ENCODE results near the gene BRSK1. TPM values are rescaled to one million over a fixed set of nuclear protein-coding genes. Genes with fewer than 3 reads are reported as not detected.

Gene BRSK1
- not detected for polyA plus RNA-seq (ENCODE audit: low read depth in 6 of 6)

GRCh38 chr19:55283548-55284377 is at the start of gene BRSK1:
BRSK1 (plus strand) TSS chr19:55283997; CDS start chr19:55284443, 446 bp downstream.
- peaks cover 5 to 10% (median 7%) of the 10 kb centered on the region in 3 donors for H3K27me3 Mint-ChIP-seq
- no peak for DNase-seq
- peak within 1 kb of the TSS; percentile 6 to 83 (median 58) for H3K4me3 Mint-ChIP-seq
- peaks cover 32 to 40% (median 32%) of the 10 kb centered on the region in 3 donors for H3K4me1 Mint-ChIP-seq
- ATAC-seq (ENCODE audit: low read depth in 2 of 2), result no peak
- no peaks in the 10 kb centered on the region for H3K9me3 Mint-ChIP-seq
- peak within 1 kb of the TSS in 4 of 6 donors; percentile 5 to 91 (median 57) for H3K27ac Mint-ChIP-seq
- no peaks in the 10 kb centered on the region for H3K36me3 Mint-ChIP-seq

DNA sequence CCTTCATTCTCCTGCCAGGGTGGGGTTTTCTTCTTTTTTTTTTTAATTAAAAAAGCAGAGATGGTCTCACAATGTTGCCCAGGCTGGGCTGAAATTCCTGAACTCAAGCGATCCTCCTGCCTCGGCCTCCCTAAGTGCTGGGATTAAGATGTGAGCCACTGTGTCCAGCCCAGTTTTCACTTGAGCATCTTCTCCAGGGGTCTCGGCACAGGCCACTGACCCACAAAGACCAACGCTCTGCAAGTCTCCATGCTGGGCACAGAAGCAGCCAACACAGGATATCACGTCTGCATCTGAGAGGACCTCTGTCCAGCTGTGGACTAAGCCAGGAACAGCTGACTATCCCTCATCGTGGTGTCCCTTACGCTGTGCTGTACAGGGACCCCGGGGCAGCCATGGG is 45.8 kb upstream of the BRSK1 start:
- peaks cover 13 to 32% of the 10 kb centered on the region in 2 donors for H3K36me3 Mint-ChIP-seq
- H3K4me3 Mint-ChIP-seq, result no peak overlapping the region
- H3K27ac Mint-ChIP-seq, result no peak overlapping the region
- H3K4me1 Mint-ChIP-seq, result peaks cover 4 to 16% (median 4%) of the 10 kb centered on the region in 3 donors
- DNase-seq, result no peak
- no peak for ATAC-seq (ENCODE audit: low read depth in 2 of 2)
- no peaks in the 10 kb centered on the region for H3K9me3 Mint-ChIP-seq
- no peaks in the 10 kb centered on the region for H3K27me3 Mint-ChIP-seq

DNA sequence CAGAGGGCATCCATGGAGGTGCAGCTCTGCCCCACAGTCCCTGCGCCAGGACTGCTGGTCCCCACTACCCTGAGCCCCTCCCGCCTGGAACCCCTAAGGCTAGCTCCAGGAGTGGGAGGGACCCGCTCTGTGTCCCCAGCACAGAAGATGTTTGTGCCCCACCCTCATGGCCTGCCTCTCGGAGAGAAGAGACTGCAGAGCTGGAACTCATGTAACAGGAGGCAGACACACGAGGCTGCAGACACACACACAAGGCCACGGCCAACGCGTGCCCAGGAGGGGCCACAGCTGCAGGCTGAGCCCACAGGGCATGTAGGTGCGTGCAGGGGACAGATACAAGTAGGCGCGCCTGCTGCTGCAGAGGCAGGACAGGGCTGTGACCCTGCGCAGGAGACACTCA is 44.8 kb upstream of the BRSK1 start:
- ATAC-seq (ENCODE audit: low read depth in 2 of 2) (no peak), DNase-seq (no peak)
- Mint-ChIP-seq H3K4me3 (no peak overlapping the region), H3K27ac (no peak overlapping the region), H3K4me1 (peaks cover 4 to 16% (median 4%) of the 10 kb centered on the region in 3 donors), H3K9me3 (no peaks in the 10 kb centered on the region), H3K27me3 (no peaks in the 10 kb centered on the region), H3K36me3 (peaks cover 13 to 35% of the 10 kb centered on the region in 2 donors)

GRCh38 chr19:55240713-55241020 is 43.1 kb upstream of the BRSK1 start:
- Mint-ChIP-seq H3K9me3 (no peaks in the 10 kb centered on the region), H3K27ac (no peak overlapping the region), H3K4me3 (peak overlapping the region in 2 of 8 donors; percentile 8 to 15), H3K27me3 (no peaks in the 10 kb centered on the region), H3K36me3 (peaks cover 6 to 28% of the 10 kb centered on the region in 2 donors), H3K4me1 (peaks cover 4 to 6% (median 5%) of the 10 kb centered on the region in 3 donors)
- ATAC-seq (ENCODE audit: low read depth in 2 of 2), result no peak
- no peak for DNase-seq

- Mint-ChIP-seq H3K9me3 (no peaks in the 10 kb centered on the region), H3K4me3 (no peak overlapping the region), H3K27me3 (no peaks in the 10 kb centered on the region), H3K27ac (no peak overlapping the region), H3K4me1 (peaks cover 4 to 5% (median 5%) of the 10 kb centered on the region in 3 donors), H3K36me3 (peaks cover 6 to 27% of the 10 kb centered on the region in 2 donors)
- ATAC-seq (ENCODE audit: low read depth in 2 of 2), result no peak
- no peak for DNase-seq
These were observed 42.5 kb upstream of the BRSK1 start for GRCh38 chr19:55241143-55241934.

- DNase-seq (no peak), ATAC-seq (ENCODE audit: low read depth in 2 of 2) (no peak)
- Mint-ChIP-seq H3K27ac (no peak overlapping the region), H3K9me3 (no peaks in the 10 kb centered on the region), H3K36me3 (peaks cover 6 to 21% of the 10 kb centered on the region in 2 donors), H3K27me3 (no peaks in the 10 kb centered on the region), H3K4me3 (no peak overlapping the region), H3K4me1 (peaks cover 0 to 5% (median 4%) of the 10 kb centered on the region in 3 donors)
These were observed 41.8 kb upstream of the BRSK1 start for GRCh38 chr19:55241935-55242464.

- peak overlapping the region in 2 of 6 donors; percentile 12 to 20 for H3K27ac Mint-ChIP-seq
- ATAC-seq (ENCODE audit: low read depth in 2 of 2) (no peak), DNase-seq (no peak)
- H3K4me3 Mint-ChIP-seq, result no peak overlapping the region
- H3K9me3 Mint-ChIP-seq, result no peaks in the 10 kb centered on the region
- peaks cover under 1 to 16% of the 10 kb centered on the region in 2 donors for H3K36me3 Mint-ChIP-seq
- no peaks in the 10 kb centered on the region for H3K27me3 Mint-ChIP-seq
- H3K4me1 Mint-ChIP-seq, result peaks cover 0 to 5% (median 4%) of the 10 kb centered on the region in 3 donors
These were observed 41.3 kb upstream of the BRSK1 start for GRCh38 chr19:55242517-55242916.

- no peaks in the 10 kb centered on the region for H3K27me3 Mint-ChIP-seq
- H3K27ac Mint-ChIP-seq, result no peak overlapping the region
- DNase-seq (no peak), ATAC-seq (ENCODE audit: low read depth in 2 of 2) (no peak)
- H3K4me3 Mint-ChIP-seq, result no peak overlapping the region
- H3K36me3 Mint-ChIP-seq, result peaks cover 0 to 16% of the 10 kb centered on the region in 2 donors
- H3K4me1 Mint-ChIP-seq, result peaks cover 12 to 20% (median 18%) of the 10 kb centered on the region in 3 donors
- no peaks in the 10 kb centered on the region for H3K9me3 Mint-ChIP-seq
These were observed 39.7 kb upstream of the BRSK1 start for GRCh38 chr19:55244004-55244680.

DNA sequence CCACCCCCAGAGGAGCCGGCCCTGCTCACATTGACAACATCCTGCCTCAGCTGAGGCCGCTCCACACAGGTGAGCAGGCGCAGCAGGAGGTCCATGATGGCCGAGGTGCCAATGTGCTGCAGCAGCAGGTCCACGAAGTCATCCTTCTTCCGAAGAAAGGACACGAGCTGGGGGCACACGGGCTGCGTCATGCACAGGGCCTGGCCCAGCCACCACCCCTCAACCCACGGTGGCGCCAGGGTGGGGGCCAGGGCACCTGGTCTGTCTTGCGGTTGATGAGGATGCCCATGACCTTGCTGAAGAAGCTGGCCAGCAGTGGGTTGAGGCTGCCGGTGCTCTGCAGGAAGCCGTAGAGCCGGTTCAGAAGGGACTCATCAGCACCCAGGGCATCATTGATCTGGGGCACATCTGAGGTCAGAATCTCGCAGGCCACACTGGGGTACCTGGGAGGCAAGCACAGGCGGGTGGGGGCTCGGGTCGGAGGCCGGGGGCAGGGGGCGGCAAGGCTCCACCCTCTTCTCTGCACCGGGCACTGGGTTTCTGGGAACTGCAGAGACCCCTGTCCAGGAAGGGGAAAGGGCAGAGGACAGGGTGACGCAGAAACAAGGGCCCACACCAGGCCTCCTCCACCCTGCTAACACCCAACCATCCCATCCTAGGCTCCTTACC is 38.4 kb upstream of the BRSK1 start:
- H3K36me3 Mint-ChIP-seq, result peaks cover 0 to 16% of the 10 kb centered on the region in 2 donors
- ATAC-seq (ENCODE audit: low read depth in 2 of 2) (no peak), DNase-seq (no peak)
- H3K4me1 Mint-ChIP-seq, result peaks cover 16 to 24% (median 19%) of the 10 kb centered on the region in 3 donors
- H3K9me3 Mint-ChIP-seq, result no peaks in the 10 kb centered on the region
- H3K27ac Mint-ChIP-seq, result no peak overlapping the region
- no peaks in the 10 kb centered on the region for H3K27me3 Mint-ChIP-seq
- H3K4me3 Mint-ChIP-seq, result no peak overlapping the region

- Mint-ChIP-seq H3K36me3 (peaks cover 0 to 22% of the 10 kb centered on the region in 2 donors), H3K4me3 (no peak overlapping the region), H3K27ac (no peak overlapping the region), H3K9me3 (no peaks in the 10 kb centered on the region), H3K27me3 (no peaks in the 10 kb centered on the region), H3K4me1 (peaks cover 30 to 38% (median 32%) of the 10 kb centered on the region in 3 donors)
- DNase-seq (no peak), ATAC-seq (ENCODE audit: low read depth in 2 of 2) (no peak)
These were observed 37.0 kb upstream of the BRSK1 start for GRCh38 chr19:55246462-55247451.

DNA sequence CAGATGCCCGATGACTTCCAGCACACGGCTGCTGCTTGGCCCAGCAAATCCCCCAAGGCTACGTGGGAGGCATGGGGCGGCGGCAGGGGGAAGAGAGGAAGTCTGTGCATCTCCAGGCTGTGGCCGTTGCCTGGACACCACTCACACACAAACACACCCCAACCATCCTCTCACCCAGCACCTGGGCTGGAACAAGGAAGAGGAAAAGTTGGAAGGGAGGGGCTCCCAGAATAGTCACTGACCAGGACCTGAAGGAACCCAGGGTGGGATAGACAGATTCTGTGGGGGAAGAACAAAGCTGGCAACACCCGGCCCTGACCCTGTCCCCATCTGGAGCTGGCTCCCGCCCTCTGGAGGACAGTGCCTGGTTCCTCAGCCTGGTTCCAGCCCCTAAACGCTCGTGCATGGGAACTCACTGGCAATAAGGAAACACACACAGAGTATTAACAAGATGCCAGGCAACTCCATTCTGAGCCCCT is 36.1 kb upstream of the BRSK1 start:
- peak overlapping the region in 3 of 6 donors; percentile 9 to 67 (median 33) for H3K27ac Mint-ChIP-seq
- H3K4me3 Mint-ChIP-seq, result peak overlapping the region in 3 of 8 donors; percentile 12 to 71 (median 47)
- H3K36me3 Mint-ChIP-seq, result peaks cover 0 to 19% of the 10 kb centered on the region in 2 donors
- no peak for ATAC-seq (ENCODE audit: low read depth in 2 of 2)
- no peak for DNase-seq
- H3K9me3 Mint-ChIP-seq, result no peaks in the 10 kb centered on the region
- H3K4me1 Mint-ChIP-seq, result peaks cover 34 to 46% (median 36%) of the 10 kb centered on the region in 3 donors
- H3K27me3 Mint-ChIP-seq, result no peaks in the 10 kb centered on the region
